ENCODE results near the gene KCNA2.

KCNA2 gene

GRCh38 chr1:110627764-110628163 is 21.6 kb upstream of the KCNA2 start:
- DNase-seq (ENCODE audit: extremely low read depth, low read depth), result no peak
- TF ChIP-seq CTCF (IDR thresholded peaks at IDR 0.05; ENCODE audit: low read depth, low read length), result no peak

- TF ChIP-seq CTCF (IDR thresholded peaks at IDR 0.05; ENCODE audit: low read depth, low read length), result no peak
- DNase-seq (ENCODE audit: extremely low read depth, low read depth), result no peak
Measured at GRCh38 chr1:110626889-110627288, 20.7 kb upstream of the KCNA2 start.

- no peak for DNase-seq (ENCODE audit: extremely low read depth, low read depth)
- no peak for TF ChIP-seq CTCF (IDR thresholded peaks at IDR 0.05; ENCODE audit: low read depth, low read length)
Measured at GRCh38 chr1:110620686-110621085, 14.5 kb upstream of the KCNA2 start.

- TF ChIP-seq CTCF (IDR thresholded peaks at IDR 0.05; ENCODE audit: low read depth, low read length), result no peak
- DNase-seq (ENCODE audit: extremely low read depth, low read depth), result no peak
Measured at GRCh38 chr1:110620250-110620615, 14.1 kb upstream of the KCNA2 start.

GRCh38 chr1:110619412-110620249 is 13.5 kb upstream of the KCNA2 start:
- peak; percentile 3 for DNase-seq (ENCODE audit: extremely low read depth, low read depth)
- peak; percentile 94 for TF ChIP-seq CTCF (IDR thresholded peaks at IDR 0.05; ENCODE audit: low read depth, low read length)

- no peak for DNase-seq (ENCODE audit: extremely low read depth, low read depth)
- no peak for TF ChIP-seq CTCF (IDR thresholded peaks at IDR 0.05; ENCODE audit: low read depth, low read length)
Measured at GRCh38 chr1:110618668-110619067, 12.5 kb upstream of the KCNA2 start.

- DNase-seq (ENCODE audit: extremely low read depth, low read depth), result no peak
- no peak for TF ChIP-seq CTCF (IDR thresholded peaks at IDR 0.05; ENCODE audit: low read depth, low read length)
Measured at GRCh38 chr1:110617589-110617988, 11.4 kb upstream of the KCNA2 start.

Measured in AG09319 (cell line).